Trophoblast cell (in vitro differentiated cells and primary cell): ENCODE data around the gene GNPDA2.

Experiments used
- DNase-seq, 2 donors: peaks; one replicate each; pipeline ENCODE4 v3.0.0-alpha.2; 2016
- H2AFZ ChIP-seq: 2 replicates; pipeline ENCODE4 v1.6.1; 2013; ENCODE audit warnings: low read length, moderate library complexity, mild to moderate bottlenecking; ENCODE audit not compliant: insufficient read depth, poor library complexity
- H2AK5ac ChIP-seq: 2 replicates; pipeline ENCODE4 v1.6.1; 2013; ENCODE audit warnings: mild to moderate bottlenecking, low read length
- H2BK120ac ChIP-seq: 2 replicates; pipeline ENCODE4 v1.6.1; 2013; ENCODE audit warnings: low read length, mild to moderate bottlenecking, moderate library complexity; ENCODE audit not compliant: insufficient read depth, poor library complexity
- H2BK12ac ChIP-seq: 2 replicates; pipeline ENCODE4 v1.6.1; 2013; ENCODE audit warnings: mild to moderate bottlenecking, low read length, moderate library complexity
- H2BK5ac ChIP-seq: 2 replicates; pipeline ENCODE4 v1.6.1; 2013; ENCODE audit warnings: low read length, low read depth, moderate library complexity, mild to moderate bottlenecking; ENCODE audit not compliant: poor library complexity
- H3K14ac ChIP-seq: 2 replicates; pipeline ENCODE4 v1.6.1; 2013; ENCODE audit warnings: mild to moderate bottlenecking, low read length
- H3K18ac ChIP-seq: 2 replicates; pipeline ENCODE4 v1.6.1; 2013; ENCODE audit warnings: mild to moderate bottlenecking, low read length
- H3K23ac ChIP-seq: 2 replicates; pipeline ENCODE4 v1.6.1; 2013; ENCODE audit warnings: low read length
- H3K27ac ChIP-seq: 2 replicates; pipeline ENCODE4 v1.5.1; 2013; ENCODE audit warnings: low read depth, mild to moderate bottlenecking, inconsistent platforms, low read length, moderate library complexity
- H3K27me3 ChIP-seq: 2 replicates; pipeline ENCODE4 v1.6.1; 2013; ENCODE audit warnings: inconsistent platforms, mild to moderate bottlenecking, low read length, moderate library complexity; ENCODE audit not compliant: insufficient read depth
- H3K36me3 ChIP-seq, 2 experiments: 1 replicate in 1 of 2; 2 replicates in 1 of 2; pipeline ENCODE4 v1.6.1; 2013; ENCODE audit warnings: low read length in 2 of 2, mild to moderate bottlenecking in 2 of 2, moderate library complexity in 1 of 2; ENCODE audit not compliant: insufficient read depth in 2 of 2, control insufficient read depth in 1 of 2
- H3K4ac ChIP-seq: 2 replicates; pipeline ENCODE4 v1.6.1; 2013; ENCODE audit warnings: low read depth, mild to moderate bottlenecking, low read length, moderate library complexity
- H3K4me1 ChIP-seq, 2 experiments: 1 replicate in 1 of 2; 2 replicates in 1 of 2; pipeline ENCODE4 v1.6.1; 2013; ENCODE audit warnings: low read length in 2 of 2, mild to moderate bottlenecking in 2 of 2, moderate library complexity in 1 of 2; ENCODE audit not compliant: insufficient read depth in 2 of 2, control insufficient read depth in 1 of 2
- H3K4me2 ChIP-seq: 2 replicates; pipeline ENCODE4 v1.6.1; 2013; ENCODE audit warnings: inconsistent platforms, mild to moderate bottlenecking, low read length, moderate library complexity
- H3K4me3 ChIP-seq: 2 replicates; pipeline ENCODE4 v1.5.1; 2013; ENCODE audit warnings: mild to moderate bottlenecking, low read depth, low read length, inconsistent platforms
- H3K79me1 ChIP-seq: one replicate; pipeline ENCODE4 v1.6.1; 2013; ENCODE audit warnings: low read length
- H3K79me2 ChIP-seq: 2 replicates; pipeline ENCODE4 v1.6.1; 2013; ENCODE audit warnings: low read length, mild to moderate bottlenecking; ENCODE audit not compliant: control insufficient read depth, insufficient read depth, poor library complexity
- H3K9ac ChIP-seq: 2 replicates; pipeline ENCODE4 v1.6.1; 2013; ENCODE audit warnings: mild to moderate bottlenecking, low read length
- H3K9me3 ChIP-seq: 2 replicates; pipeline ENCODE4 v1.6.1; 2013; ENCODE audit warnings: low read depth, mild to moderate bottlenecking, control low read depth, inconsistent platforms, low read length; ENCODE audit not compliant: insufficient read depth
- H4K12ac ChIP-seq: 2 replicates; pipeline ENCODE4 v1.6.1; 2013; ENCODE audit warnings: low read depth, mild to moderate bottlenecking, low read length, moderate library complexity
- H4K8ac ChIP-seq: 2 replicates; pipeline ENCODE4 v1.6.1; 2013; ENCODE audit warnings: low read depth, mild to moderate bottlenecking, low read length, moderate library complexity
- H4K91ac ChIP-seq: one replicate; pipeline ENCODE4 v1.6.1; 2013; ENCODE audit warnings: low read depth, mild to moderate bottlenecking, low read length, moderate library complexity
- WGBS: extraction: QIAGEN DNeasy Blood & Tissue Kit; methylation state at CpG from one replicate; pipeline ENCODE4 v1.1.7; 2013; ENCODE audit warnings: missing lambda C conversion rate; ENCODE audit not compliant: insufficient read length, insufficient coverage; ENCODE audit errors: extremely low coverage; 5-methylcytosine and 5-hydroxymethylcytosine counted together

Gene GNPDA2

GRCh38 chr4:44720371-44720770 lies 6.0 kb downstream of the GNPDA2 start:
- H4K91ac ChIP-seq, result no peak overlapping the region
- H2BK5ac ChIP-seq, result no peak overlapping the region
- H2BK120ac ChIP-seq, result no peak overlapping the region
- WGBS, result no CpG with 5 or more reads among the region's 4 CpGs
- no peak overlapping the region for H2BK12ac ChIP-seq
- H3K18ac ChIP-seq, result no peak overlapping the region
- no peaks in the 10 kb centered on the region for H3K36me3 ChIP-seq
- H3K4me1 ChIP-seq, result no peaks in the 10 kb centered on the region
- H3K27me3 ChIP-seq, result no peaks in the 10 kb centered on the region
- H3K79me2 ChIP-seq, result no peaks in the 10 kb centered on the region
- H3K4me2 ChIP-seq, result no peak overlapping the region
- H3K79me1 ChIP-seq, result no peaks in the 10 kb centered on the region
- no peak overlapping the region for H2AFZ ChIP-seq
- H3K14ac ChIP-seq, result no peak overlapping the region
- H3K4ac ChIP-seq, result no peak overlapping the region
- DNase-seq, result no peak
- no peak overlapping the region for H4K8ac ChIP-seq
- H3K27ac ChIP-seq, result no peak overlapping the region
- no peaks in the 10 kb centered on the region for H3K9me3 ChIP-seq
- H3K4me3 ChIP-seq, result no peak overlapping the region
- H2AK5ac ChIP-seq, result no peak overlapping the region
- no peak overlapping the region for H3K9ac ChIP-seq
- no peak overlapping the region for H4K12ac ChIP-seq
- no peak overlapping the region for H3K23ac ChIP-seq

GRCh38 chr4:44716597-44716996 lies 9.8 kb downstream of the GNPDA2 start:
- H2BK120ac ChIP-seq, result no peak overlapping the region
- H3K4me1 ChIP-seq, result no peaks in the 10 kb centered on the region
- no peak for DNase-seq
- no peak overlapping the region for H3K27ac ChIP-seq
- no peaks in the 10 kb centered on the region for H3K36me3 ChIP-seq
- H2BK12ac ChIP-seq, result no peak overlapping the region
- H2AK5ac ChIP-seq, result no peak overlapping the region
- no peak overlapping the region for H4K91ac ChIP-seq
- no peaks in the 10 kb centered on the region for H3K27me3 ChIP-seq
- no peak overlapping the region for H3K23ac ChIP-seq
- no peak overlapping the region for H3K9ac ChIP-seq
- H2BK5ac ChIP-seq, result no peak overlapping the region
- no peak overlapping the region for H3K14ac ChIP-seq
- H3K79me2 ChIP-seq, result no peaks in the 10 kb centered on the region
- no CpG with 5 or more reads among the region's 5 CpGs for WGBS
- H3K4me2 ChIP-seq, result no peak overlapping the region
- no peak overlapping the region for H4K8ac ChIP-seq
- H3K9me3 ChIP-seq, result no peaks in the 10 kb centered on the region
- no peak overlapping the region for H2AFZ ChIP-seq
- H3K4me3 ChIP-seq, result no peak overlapping the region
- no peak overlapping the region for H3K18ac ChIP-seq
- no peak overlapping the region for H4K12ac ChIP-seq
- H3K4ac ChIP-seq, result no peak overlapping the region
- no peaks in the 10 kb centered on the region for H3K79me1 ChIP-seq

DNA sequence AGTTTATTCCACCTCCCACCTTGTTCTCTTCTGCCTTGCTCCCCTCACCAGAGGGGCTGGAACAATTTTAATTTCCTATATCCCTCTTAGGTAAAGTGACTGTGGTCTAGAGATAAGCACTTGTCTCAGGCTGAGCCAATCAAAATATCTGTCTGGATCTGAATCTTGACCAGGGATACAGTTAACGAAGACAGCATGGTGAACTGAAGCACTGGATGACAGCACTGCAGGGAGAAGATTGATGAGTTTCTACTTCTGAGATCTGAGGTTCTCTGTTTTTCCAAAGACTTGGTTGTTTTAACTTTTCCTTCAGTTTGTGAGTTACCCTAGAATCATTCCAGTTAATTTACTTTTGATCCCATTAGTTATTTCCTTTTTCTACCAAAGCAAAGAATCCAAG lies 13.2 kb downstream of the GNPDA2 start:
- no peak overlapping the region for H3K4ac ChIP-seq
- WGBS, result no CpG with 5 or more reads among the region's 1 CpG

DNA sequence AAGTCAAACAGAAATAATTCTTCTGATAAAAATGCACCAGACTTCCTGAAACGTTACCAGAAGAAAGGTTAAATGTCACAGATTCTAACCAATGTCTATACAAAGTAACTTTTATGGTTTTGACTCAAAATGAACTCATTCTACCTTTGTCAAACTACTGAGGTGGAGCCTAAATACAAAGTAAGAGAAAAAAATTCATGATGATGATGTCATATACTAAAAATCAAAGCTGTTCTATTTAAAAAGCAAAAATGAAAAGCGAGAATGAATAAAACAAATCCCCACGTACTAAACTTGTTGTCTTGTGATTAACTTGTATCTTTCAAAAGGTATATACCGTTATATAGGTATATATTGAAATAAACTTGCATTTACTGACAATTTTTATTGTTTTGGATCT lies 21.7 kb downstream of the GNPDA2 start:
- Histone ChIP-seq H2BK12ac (no peak overlapping the region), H2BK5ac (no peak overlapping the region), H2BK120ac (no peak overlapping the region), H3K36me3 (no peaks in the 10 kb centered on the region), H3K23ac (no peak overlapping the region), H3K27me3 (no peaks in the 10 kb centered on the region), H4K8ac (no peak overlapping the region), H4K12ac (no peak overlapping the region), H3K4me1 (peaks cover 0 to 3% of the 10 kb centered on the region in 2 experiments), H3K9ac (no peak overlapping the region), H3K18ac (no peak overlapping the region), H3K27ac (no peak overlapping the region), H2AK5ac (no peak overlapping the region), H3K4me2 (no peak overlapping the region), H3K4me3 (no peak overlapping the region), H3K4ac (no peak overlapping the region), H4K91ac (no peak overlapping the region), H3K14ac (no peak overlapping the region), H3K79me1 (no peaks in the 10 kb centered on the region), H3K79me2 (no peaks in the 10 kb centered on the region), H3K9me3 (no peaks in the 10 kb centered on the region), H2AFZ (no peak overlapping the region)
- WGBS, result no CpG with 5 or more reads among the region's 4 CpGs
- DNase-seq, result no peak

More for the DNA sequence above, 13.2 kb downstream of the GNPDA2 start:
- Histone ChIP-seq H3K27ac (no peak overlapping the region), H3K27me3 (no peaks in the 10 kb centered on the region), H2BK5ac (no peak overlapping the region), H3K4me1 (no peaks in the 10 kb centered on the region), H4K8ac (no peak overlapping the region), H3K23ac (no peak overlapping the region), H4K12ac (no peak overlapping the region), H3K4me3 (no peak overlapping the region), H3K18ac (no peak overlapping the region), H3K4me2 (no peak overlapping the region), H3K9ac (no peak overlapping the region), H2AFZ (no peak overlapping the region), H2AK5ac (no peak overlapping the region), H4K91ac (no peak overlapping the region), H3K79me2 (no peaks in the 10 kb centered on the region), H3K14ac (no peak overlapping the region), H3K9me3 (no peaks in the 10 kb centered on the region), H3K36me3 (no peaks in the 10 kb centered on the region), H2BK120ac (no peak overlapping the region), H3K79me1 (no peaks in the 10 kb centered on the region), H2BK12ac (no peak overlapping the region)
- DNase-seq, result no peak
